K562 (cell line): ENCODE data around the gene RAB6B. TPM values are rescaled to one million over a fixed set of nuclear protein-coding genes. Genes with fewer than 3 reads are reported as not detected.

Source experiments
- CBFA2T2 ChIP-seq: fragments of 450-650 bp; conservative IDR thresholded peaks from 2 replicates; pipeline ENCODE4 v1.6.1; 2017; ENCODE audit warnings: mild to moderate bottlenecking
- CBX2 ChIP-seq: fragments of 200-600 bp; sonication (generic); IDR thresholded peaks from one replicate; pipeline ENCODE4 v1.6.1; 2012; ENCODE audit warnings: mild to moderate bottlenecking, low read length, inconsistent platforms; ENCODE audit not compliant: insufficient read depth, poor library complexity, severe bottlenecking
- CREB1 ChIP-seq, 2 experiments: sonication (generic) in 1 of 2; formaldehyde crosslinking in 1 of 2; IDR thresholded peaks; 2 replicates each; pipeline versions ENCODE4 v1.6.1 to v1.8.0; 2012 to 2022; ENCODE audit warnings: inconsistent platforms in 1 of 2, mild to moderate bottlenecking in 1 of 2, missing genetic modification reagents in 1 of 2, moderate library complexity in 1 of 2
- CTBP1 ChIP-seq: fragments of 450-650 bp; IDR thresholded peaks from 2 replicates; pipeline ENCODE4 v1.6.1; 2016; ENCODE audit warnings: borderline replicate concordance
- E2F3 ChIP-seq: fragments of 250-450 bp; sonication (Bioruptor Pico); IDR thresholded peaks from 2 replicates; pipeline ENCODE4 v1.4.0; 2020; ENCODE audit warnings: mild to moderate bottlenecking
- ELK3 ChIP-seq: fragments of 450-650 bp; formaldehyde crosslinking; IDR thresholded peaks from 2 replicates; pipeline ENCODE4 v1.4.0; 2020; ENCODE audit warnings: mild to moderate bottlenecking
- ETS2 ChIP-seq: IDR thresholded peaks from 2 replicates; pipeline ENCODE4 v1.6.1; 2016; ENCODE audit warnings: borderline replicate concordance, missing genetic modification characterization, mild to moderate bottlenecking, moderate library complexity, missing compliant biosample characterization; ENCODE audit not compliant: poor library complexity, severe bottlenecking
- FOXK1 ChIP-seq: sonication (generic); formaldehyde crosslinking; IDR thresholded peaks from 2 replicates; pipeline ENCODE4 v1.8.0; 2022; ENCODE audit warnings: missing genetic modification reagents, mild to moderate bottlenecking, borderline replicate concordance
- HCFC1 ChIP-seq: IDR thresholded peaks from 2 replicates; pipeline ENCODE4 v1.6.1; 2012; ENCODE audit warnings: low read depth, low read length, improper control_type of control experiment
- HES1 ChIP-seq: fragments of 450-650 bp; IDR thresholded peaks from 2 replicates; pipeline ENCODE4 v1.6.1; 2016; ENCODE audit warnings: low read depth, mild to moderate bottlenecking, moderate library complexity
- JUN ChIP-seq, 2 experiments: sonication (generic) in 1 of 2; formaldehyde crosslinking in 1 of 2; IDR thresholded peaks; 2 replicates each; pipeline versions ENCODE4 v1.6.1 to v1.8.0; 2012 to 2022; ENCODE audit warnings: borderline replicate concordance in 2 of 2, mild to moderate bottlenecking in 2 of 2, improper control_type of control experiment in 1 of 2, low read depth in 1 of 2, low read length in 1 of 2, missing genetic modification reagents in 1 of 2
- MYC ChIP-seq, 2 experiments: fragments of 250-450 bp in 1 of 2; sonication (Bioruptor Pico) in 1 of 2; IDR thresholded peaks; 2 replicates each; pipeline versions ENCODE4 v1.5.1 to v1.6.1; 2012 to 2021; ENCODE audit warnings: low read depth in 2 of 2, borderline replicate concordance in 1 of 2, improper control_type of control experiment in 1 of 2, low read length in 1 of 2, mild to moderate bottlenecking in 1 of 2, moderate library complexity in 1 of 2
- PHF20 ChIP-seq: fragments of 450-650 bp; IDR thresholded peaks from 2 replicates; pipeline ENCODE4 v1.6.1; 2018; ENCODE audit not compliant: partially characterized antibody
- PML ChIP-seq: IDR thresholded peaks from 2 replicates; pipeline ENCODE4 v1.6.1; 2012; ENCODE audit warnings: low read length, inconsistent platforms
- TCFL5 ChIP-seq: fragments of 250-450 bp; sonication (Bioruptor Pico); conservative IDR thresholded peaks from 2 replicates; pipeline ENCODE4 v1.6.1; 2021; ENCODE audit warnings: mild to moderate bottlenecking, moderate library complexity, matching md5 sums
- TFAP4 ChIP-seq: sonication (generic); formaldehyde crosslinking; IDR thresholded peaks from 2 replicates; pipeline ENCODE4 v1.8.0; 2022; ENCODE audit warnings: missing genetic modification reagents, mild to moderate bottlenecking, moderate library complexity, borderline replicate concordance
- U2AF2 ChIP-seq: fragments of 200-400 bp; formaldehyde crosslinking; optimal IDR thresholded peaks from 2 replicates; pipeline ENCODE3; 2017; ENCODE audit warnings: low read depth, mild to moderate bottlenecking, low read length
- ZBED1 ChIP-seq: IDR thresholded peaks from 2 replicates; pipeline ENCODE4 v1.6.1; 2014
- ZBTB26 ChIP-seq: fragments of 450-650 bp; formaldehyde crosslinking; IDR thresholded peaks from 2 replicates; pipeline ENCODE4 v1.4.0; 2022; ENCODE audit warnings: missing genetic modification characterization
- ZKSCAN3 ChIP-seq: fragments of 250-450 bp; sonication (Bioruptor Pico); IDR thresholded peaks from 2 replicates; pipeline ENCODE4 v1.4.0; 2020
- ZNF354B ChIP-seq: fragments of 250-450 bp; sonication (Bioruptor Pico); IDR thresholded peaks from 2 replicates; pipeline ENCODE4 v1.4.0; 2020
- ZNF696 ChIP-seq: fragments of 250-450 bp; sonication (Bioruptor Pico); conservative IDR thresholded peaks from 2 replicates; pipeline ENCODE4 v1.4.0; 2020; ENCODE audit warnings: mild to moderate bottlenecking, moderate library complexity
- ZNF717 ChIP-seq: fragments of 250-450 bp; sonication (Bioruptor Pico); IDR thresholded peaks from 2 replicates; pipeline ENCODE4 v1.5.0; 2021
- polyA plus RNA-seq, 8 experiments: library from polyadenylated mRNA; depleted of rRNA in 4 of 8; stranded (reverse) in 5 of 8; unstranded in 3 of 8; fragments of >200 nt; fragmentation: Nextera tagmentation in 2 of 8; fragmentation: Illumina TruSeq in 1 of 8; extraction: Ambion mirVana in 2 of 8; extraction: Trizol in 1 of 8; gene quantifications; 2 replicates each; pipeline versions ENCODE4 v1.2.1 to v1.2.3, GENCODE V29; 2011 to 2014; ENCODE audit warnings: inconsistent platforms in 1 of 8, missing spikeins in 1 of 8
- total RNA-seq, 7 experiments: library from RNA; depleted of rRNA in 6 of 7; stranded (reverse); fragments of >200 nt in 6 of 7; fragmentation: Illumina TruSeq in 2 of 7; extraction: Trizol in 2 of 7; gene quantifications; 2 replicates each; pipeline versions ENCODE4 v1.2.1 to v1.2.3, GENCODE V29; 2011 to 2021; ENCODE audit warnings: low replicate concordance in 1 of 7
- TF ChIP-seq, protein P1 (sequence below): sonication (generic); formaldehyde crosslinking; IDR thresholded peaks from 2 replicates; pipeline ENCODE4 v1.8.1; 2022; ENCODE audit warnings: missing genetic modification reagents

RAB6B gene
- total and polyA plus RNA-seq, 9 of the 15 experiments (the other 6 are each of a cell fraction or from before 2014, with no cell fraction given) = 0.60 to 18.1 (median 1.5) TPM

DNA sequence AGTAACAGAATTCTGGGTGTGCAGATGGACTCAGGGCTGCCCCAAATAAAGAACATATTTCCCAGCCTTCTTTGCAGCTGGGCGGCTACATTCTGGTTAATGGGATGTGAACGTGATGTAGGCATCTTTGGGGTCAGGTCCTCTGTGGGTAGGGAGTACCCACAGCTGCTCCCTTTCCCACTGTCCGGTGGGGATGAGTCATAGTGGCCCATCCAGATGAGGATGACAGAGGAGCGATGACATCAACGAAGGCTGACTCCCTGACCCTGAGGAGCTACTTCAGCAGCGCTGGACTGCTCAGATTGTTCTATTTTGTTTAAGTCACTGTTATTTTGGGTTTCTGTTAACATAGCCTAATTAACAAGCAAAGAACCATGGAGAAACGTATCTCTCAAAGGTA, 52.0 kb downstream of the RAB6B start (continued):
- TF ChIP-seq ETS2 (tag) = no peak
- TF ChIP-seq ZNF696 = no peak
- peak; percentile 49; the same call in 1 of the 2 replicates for TF ChIP-seq TFAP4 (CRISPR knock-in tag)
- no peak for TF ChIP-seq ZKSCAN3 (CRISPR knock-in tag)
- no peak for TF ChIP-seq CBX2
- peak; percentile 96 for TF ChIP-seq JUN (IDR thresholded peaks at IDR 0.05; ENCODE audit: borderline replicate concordance, low read depth, low read length)
- TF ChIP-seq JUN (CRISPR knock-in tag; IDR thresholded peaks at IDR 0.05; ENCODE audit: borderline replicate concordance) = no peak
- TF ChIP-seq ZNF354B (CRISPR knock-in tag) = no peak
- no peak for TF ChIP-seq MYC (IDR thresholded peaks at IDR 0.05; ENCODE audit: low read depth, low read length)
- no peak for TF ChIP-seq MYC (CRISPR knock-in tag; IDR thresholded peaks at IDR 0.05; ENCODE audit: borderline replicate concordance, low read depth)
- no peak for TF ChIP-seq E2F3 (CRISPR knock-in tag)
- no peak for TF ChIP-seq ELK3 (CRISPR knock-in tag)
- no peak for TF ChIP-seq U2AF2
- no peak for TF ChIP-seq ZBED1
- TF ChIP-seq CBFA2T2 = peak; percentile 29; the same call in 1 of the 2 replicates
- no peak for TF ChIP-seq FOXK1 (CRISPR knock-in tag)
- TF ChIP-seq HCFC1 = no peak
- no peak for TF ChIP-seq TCFL5
- TF ChIP-seq HES1 = no peak
- no peak for TF ChIP-seq ZNF717 (CRISPR knock-in tag)
- TF ChIP-seq CREB1 (IDR thresholded peaks at IDR 0.05) = no peak
- no peak for TF ChIP-seq CREB1 (CRISPR knock-in tag; IDR thresholded peaks at IDR 0.05)
- no peak for TF ChIP-seq PHF20
- TF ChIP-seq PML = no peak
- no peak for TF ChIP-seq ZBTB26 (CRISPR knock-in tag)
- TF ChIP-seq, protein P1, sequence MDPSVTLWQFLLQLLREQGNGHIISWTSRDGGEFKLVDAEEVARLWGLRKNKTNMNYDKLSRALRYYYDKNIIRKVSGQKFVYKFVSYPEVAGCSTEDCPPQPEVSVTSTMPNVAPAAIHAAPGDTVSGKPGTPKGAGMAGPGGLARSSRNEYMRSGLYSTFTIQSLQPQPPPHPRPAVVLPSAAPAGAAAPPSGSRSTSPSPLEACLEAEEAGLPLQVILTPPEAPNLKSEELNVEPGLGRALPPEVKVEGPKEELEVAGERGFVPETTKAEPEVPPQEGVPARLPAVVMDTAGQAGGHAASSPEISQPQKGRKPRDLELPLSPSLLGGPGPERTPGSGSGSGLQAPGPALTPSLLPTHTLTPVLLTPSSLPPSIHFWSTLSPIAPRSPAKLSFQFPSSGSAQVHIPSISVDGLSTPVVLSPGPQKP = no peak
- peak; percentile 74; the same call in 1 of the 2 replicates for TF ChIP-seq CTBP1
